ENCODE data around the gene TSPAN9.

Gene TSPAN9

GRCh38 chr12:3205742-3206519, 128.8 kb downstream of the TSPAN9 start:
- DNase-seq (ENCODE audit: low read depth in 2 of 2): no peak

GRCh38 chr12:3206536-3207072, 129.4 kb downstream of the TSPAN9 start:
- no peak for DNase-seq (ENCODE audit: low read depth in 2 of 2)

- DNase-seq (ENCODE audit: low read depth in 2 of 2): no peak
Measured at GRCh38 chr12:3207175-3207574, 130.0 kb downstream of the TSPAN9 start.

GRCh38 chr12:3207858-3208257, 130.7 kb downstream of the TSPAN9 start:
- no peak for DNase-seq (ENCODE audit: low read depth in 2 of 2)

GRCh38 chr12:3213188-3213587, 136.0 kb downstream of the TSPAN9 start:
- no peak for DNase-seq (ENCODE audit: low read depth in 2 of 2)

GRCh38 chr12:3213768-3214167, 136.6 kb downstream of the TSPAN9 start:
- DNase-seq (ENCODE audit: low read depth in 2 of 2): no peak

- DNase-seq (ENCODE audit: low read depth in 2 of 2): no peak
Measured at GRCh38 chr12:3214526-3215365, 137.6 kb downstream of the TSPAN9 start.

GRCh38 chr12:3215410-3215975, 138.3 kb downstream of the TSPAN9 start:
- DNase-seq (ENCODE audit: low read depth in 2 of 2): no peak

- no peak for DNase-seq (ENCODE audit: low read depth in 2 of 2)
Measured at GRCh38 chr12:3216097-3216496, 138.9 kb downstream of the TSPAN9 start.

- DNase-seq (ENCODE audit: low read depth in 2 of 2): no peak
Measured at GRCh38 chr12:3216726-3217682, 139.8 kb downstream of the TSPAN9 start.

- no peak for DNase-seq (ENCODE audit: low read depth in 2 of 2)
Measured at GRCh38 chr12:3217683-3218079, 140.5 kb downstream of the TSPAN9 start.

GRCh38 chr12:3218228-3219171, 141.3 kb downstream of the TSPAN9 start:
- no peak for DNase-seq (ENCODE audit: low read depth in 2 of 2)

- DNase-seq (ENCODE audit: low read depth in 2 of 2): no peak
Measured at GRCh38 chr12:3219233-3219632, 142.1 kb downstream of the TSPAN9 start.

- DNase-seq (ENCODE audit: low read depth in 2 of 2): no peak
Measured at GRCh38 chr12:3220382-3221321, 143.5 kb downstream of the TSPAN9 start.

- DNase-seq (ENCODE audit: low read depth in 2 of 2): no peak
Measured at GRCh38 chr12:3222306-3222705, 145.1 kb downstream of the TSPAN9 start.

- DNase-seq (ENCODE audit: low read depth in 2 of 2): no peak
Measured at GRCh38 chr12:3222979-3223378, 145.8 kb downstream of the TSPAN9 start.

- no peak for DNase-seq (ENCODE audit: low read depth in 2 of 2)
Measured at GRCh38 chr12:3223601-3224529, 146.7 kb downstream of the TSPAN9 start.

GRCh38 chr12:3224530-3224903, 147.3 kb downstream of the TSPAN9 start:
- DNase-seq (ENCODE audit: low read depth in 2 of 2): no peak
